GM18508 (cell line): ENCODE data around the gene GALNT5.
"Not testable (repeated sequence)": the region's sequence is repeated elsewhere in the genome, so short reads cannot be mapped to it uniquely, and the experiment has no call there.

ENCODE experiments used
- ATAC-seq: cut with Tn5 transposase; IDR thresholded peaks from one replicate; pipeline ENCODE4 v1.9.1; 2021; ENCODE audit warnings: moderate number of reproducible peaks; ENCODE audit not compliant: insufficient read depth, unreplicated experiment

The GALNT5 gene

GRCh38 chr2:157279311-157279710 lies 21.8 kb downstream of the GALNT5 start:
- not testable (repeated sequence) for ATAC-seq

GRCh38 chr2:157281316-157281715 lies 23.8 kb downstream of the GALNT5 start:
- no peak for ATAC-seq

- ATAC-seq, result no peak
Observed at GRCh38 chr2:157283468-157283867, 26.0 kb downstream of the GALNT5 start.

GRCh38 chr2:157287160-157287559 lies 29.7 kb downstream of the GALNT5 start:
- ATAC-seq, result no peak

GRCh38 chr2:157290525-157290924 lies 33.0 kb downstream of the GALNT5 start:
- ATAC-seq, result no peak

GRCh38 chr2:157291018-157291417 lies 33.5 kb downstream of the GALNT5 start:
- ATAC-seq, result no peak

- ATAC-seq, result no peak
Observed at GRCh38 chr2:157292853-157293252, 35.3 kb downstream of the GALNT5 start.

GRCh38 chr2:157296490-157296889 lies 39.0 kb downstream of the GALNT5 start:
- no peak for ATAC-seq

- ATAC-seq, result no peak
Observed at GRCh38 chr2:157296958-157297357, 39.5 kb downstream of the GALNT5 start.

GRCh38 chr2:157301307-157301706 lies 43.8 kb downstream of the GALNT5 start:
- no peak for ATAC-seq

- ATAC-seq, result peak; percentile 61
Observed at GRCh38 chr2:157302492-157303099, 45.1 kb downstream of the GALNT5 start.

GRCh38 chr2:157303612-157304011 lies 46.1 kb downstream of the GALNT5 start:
- ATAC-seq, result no peak

- no peak for ATAC-seq
Observed at GRCh38 chr2:157304811-157305722, 47.6 kb downstream of the GALNT5 start.

- no peak for ATAC-seq
Observed at GRCh38 chr2:157305723-157306110, 48.2 kb downstream of the GALNT5 start.

GRCh38 chr2:157307021-157307420 lies 49.5 kb downstream of the GALNT5 start:
- ATAC-seq, result no peak

GRCh38 chr2:157309878-157310277 lies 52.4 kb downstream of the GALNT5 start:
- no peak for ATAC-seq

- ATAC-seq, result no peak
Observed at GRCh38 chr2:157311706-157312105, 54.2 kb downstream of the GALNT5 start.

GRCh38 chr2:157312866-157313486 lies 55.5 kb downstream of the GALNT5 start:
- ATAC-seq, result peak; percentile 50

GRCh38 chr2:157315901-157316300 lies 58.4 kb downstream of the GALNT5 start:
- ATAC-seq, result no peak

GRCh38 chr2:157318884-157319283 lies 61.4 kb downstream of the GALNT5 start:
- no peak for ATAC-seq

- ATAC-seq, result no peak
Observed at GRCh38 chr2:157319795-157320194, 62.3 kb downstream of the GALNT5 start.
